Panc1 (cell line): ENCODE measurements around the gene ST7L. TPM values are rescaled to one million over a fixed set of nuclear protein-coding genes. Genes with fewer than 3 reads are reported as not detected.

Experiments
- ATAC-seq: fragments of 200-7000 bp; cut with Tn5 transposase; 2 replicates; pipeline ENCODE4 v1.9.1; 2020; ENCODE audit warnings: mild to moderate bottlenecking, moderate library complexity
- BruUV-seq: library from RNA; stranded (reverse); fragments of 400-500 nt; replicated peaks from 2 replicates; lab custom pipeline; 2021; lab: Mats Ljungman, UMichigan
- CTCF ChIA-PET: fragments of 300-600 bp; sonication (Branson Sonifier 250); formaldehyde crosslinking; loops from one replicate; lab custom pipeline; 2022; ENCODE audit warnings: antibody characterized with exemption; lab: Charles Lee
- POLR2A ChIA-PET: fragments of 300-600 bp; sonication (Branson Sonifier 250); formaldehyde crosslinking; loops from one replicate; lab custom pipeline; 2022; ENCODE audit warnings: antibody characterized with exemption; lab: Charles Lee
- DNase-seq: peaks from one replicate; pipeline ENCODE4 v3.0.0-alpha.2; 2010; ENCODE audit warnings: low read depth, low spot score
- H3K27ac ChIP-seq: 2 replicates; pipeline ENCODE4 v1.5.1; 2011; ENCODE audit warnings: mild to moderate bottlenecking, low read length, inconsistent platforms
- H3K27me3 ChIP-seq: fragments of 200-500 bp; sonication (Bioruptor generic); 2 replicates; pipeline ENCODE4 v1.6.0; 2014; ENCODE audit warnings: low read length, inconsistent platforms; ENCODE audit not compliant: control insufficient read depth, insufficient read depth
- H3K36me3 ChIP-seq: fragments of 200-500 bp; sonication (Bioruptor generic); 2 replicates; pipeline ENCODE4 v1.5.1; 2014; ENCODE audit warnings: inconsistent platforms, mild to moderate bottlenecking, low read length, moderate library complexity; ENCODE audit not compliant: control insufficient read depth, insufficient read depth
- H3K4me1 ChIP-seq: 2 replicates; pipeline ENCODE4 v1.5.1; 2011; ENCODE audit warnings: inconsistent platforms, mild to moderate bottlenecking, low read length, moderate library complexity; ENCODE audit not compliant: control insufficient read depth, insufficient read depth
- H3K4me3 ChIP-seq, 2 experiments: 2 replicates each; pipeline ENCODE4 v1.5.1; 2011 to 2012; ENCODE audit warnings: low read depth in 2 of 2, low read length in 2 of 2, mild to moderate bottlenecking in 2 of 2, inconsistent platforms in 1 of 2, moderate library complexity in 1 of 2
- H3K9me3 ChIP-seq: fragments of 200-500 bp; sonication (Bioruptor generic); 2 replicates; pipeline ENCODE4 v1.5.1; 2014; ENCODE audit warnings: low read depth, mild to moderate bottlenecking, inconsistent platforms, low read length, moderate library complexity; ENCODE audit not compliant: control insufficient read depth, insufficient read depth
- CTCF ChIP-seq: fragments of 450-650 bp; IDR thresholded peaks from 2 replicates; pipeline ENCODE4 v1.5.1; 2017; ENCODE audit warnings: mild to moderate bottlenecking
- POLR2AphosphoS5 ChIP-seq: IDR thresholded peaks from 2 replicates; pipeline ENCODE4 v1.6.1; 2012; ENCODE audit warnings: mild to moderate bottlenecking, low read depth, low read length, moderate library complexity
- REST ChIP-seq, 2 experiments: IDR thresholded peaks; 2 replicates each; pipeline ENCODE4 v1.6.1; 2011 to 2012; ENCODE audit warnings: low read depth in 2 of 2, control low read depth in 1 of 2, low read length in 1 of 2, mild to moderate bottlenecking in 1 of 2, moderate library complexity in 1 of 2; ENCODE audit not compliant: insufficient read depth in 1 of 2
- SIN3A ChIP-seq: IDR thresholded peaks from 2 replicates; pipeline ENCODE4 v1.6.1; 2012; ENCODE audit warnings: low read depth, mild to moderate bottlenecking, low read length, moderate library complexity, borderline replicate concordance; ENCODE audit not compliant: insufficient read depth
- TCF7L2 ChIP-seq: IDR thresholded peaks from 2 replicates; pipeline ENCODE4 v1.6.1; 2011; ENCODE audit warnings: mild to moderate bottlenecking, low read depth, low read length, inconsistent platforms
- in situ Hi-C: cut with HindIII; loops from 2 replicates; pipeline ENCODE4 v1.10.0; 2016; ENCODE audit warnings: low sequenced_read_pairs, low pct_unique_long_range_greater_than_20kb
- intact Hi-C: fragments of 100-400 bp; cut with micrococcal nuclease; formaldehyde crosslinking; loops from one replicate; pipeline ENCODE4 v1.10.0; 2022; ENCODE audit not compliant: unreplicated experiment
- total RNA-seq: library from RNA; stranded (reverse); gene quantifications from one replicate; pipeline ENCODE4 v1.2.1, GENCODE V29; 2021; ENCODE audit not compliant: unreplicated experiment

The ST7L gene
- total RNA-seq, 1 experiment from 2014 or later: 13.4 TPM

GRCh38 chr1:112505878-112506277 is 113.1 kb downstream of the ST7L start:
- in situ Hi-C loops (no loop called here), intact Hi-C loops (loop anchor here (10.0 kb wide), 1 partner anchor 109 kb away; the partner anchor contains the start of genes CAPZA1 and ST7L)
- Histone ChIP-seq H3K27ac (no peak overlapping the region), H3K4me3 (no peak overlapping the region), H3K36me3 (no peaks in the 10 kb centered on the region), H3K4me1 (no peaks in the 10 kb centered on the region; the same call in 1 of the 2 replicates), H3K9me3 (no peaks in the 10 kb centered on the region), H3K27me3 (no peaks in the 10 kb centered on the region)
- DNase-seq: no peak
- BruUV-seq: no TSS peak
- CTCF ChIA-PET: no interaction called here
- TF ChIP-seq SIN3A (no peak), TCF7L2 (no peak), POLR2AphosphoS5 (no peak), REST (IDR thresholded peaks at IDR 0.05; ENCODE audit: insufficient read depth in 1 of 2, low read depth in 2 of 2, low read length in 1 of 2) (no peak), CTCF (no peak)
- POLR2A ChIA-PET: no interaction called here
- ATAC-seq: no peak

DNA sequence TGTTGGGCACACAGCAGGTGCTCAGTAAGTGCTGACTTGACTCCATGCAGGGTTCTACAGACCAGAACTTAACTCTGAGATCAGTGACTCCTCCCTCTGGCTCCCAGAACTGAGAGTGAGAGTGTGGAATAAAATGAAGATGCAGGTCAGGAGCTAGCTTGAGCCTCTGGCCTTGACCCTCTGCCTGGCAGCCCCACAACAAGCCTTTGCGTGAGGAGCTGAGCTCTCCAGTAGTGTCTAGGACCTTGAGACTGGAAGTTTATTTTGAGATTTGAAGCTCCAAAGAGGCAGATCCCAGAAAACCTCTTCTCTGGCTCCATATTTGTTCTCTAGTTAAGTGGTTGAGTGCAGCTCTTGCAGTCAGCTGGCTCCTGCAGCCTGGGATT is 113.5 kb downstream of the ST7L start:
- Histone ChIP-seq H3K27ac (no peak overlapping the region), H3K27me3 (no peaks in the 10 kb centered on the region), H3K9me3 (no peaks in the 10 kb centered on the region), H3K4me3 (no peak overlapping the region), H3K36me3 (no peaks in the 10 kb centered on the region), H3K4me1 (no peaks in the 10 kb centered on the region; the same call in 1 of the 2 replicates)
- in situ Hi-C loops: no loop called here
- TF ChIP-seq POLR2AphosphoS5: no peak
- TF ChIP-seq TCF7L2: no peak
- no peak for TF ChIP-seq REST (IDR thresholded peaks at IDR 0.05; ENCODE audit: insufficient read depth in 1 of 2, low read depth in 2 of 2, low read length in 1 of 2)
- no peak for TF ChIP-seq SIN3A
- TF ChIP-seq CTCF: no peak
- BruUV-seq: no TSS peak
- ChIA-PET POLR2A (no interaction called here), CTCF (no interaction called here)
- intact Hi-C loops: loop anchor here (10.0 kb wide), 1 partner anchor 109 kb away; the partner anchor contains the start of genes CAPZA1 and ST7L
- DNase-seq (no peak), ATAC-seq (no peak)
